ENCODE measurements around the gene LHFPL3.

DNA sequence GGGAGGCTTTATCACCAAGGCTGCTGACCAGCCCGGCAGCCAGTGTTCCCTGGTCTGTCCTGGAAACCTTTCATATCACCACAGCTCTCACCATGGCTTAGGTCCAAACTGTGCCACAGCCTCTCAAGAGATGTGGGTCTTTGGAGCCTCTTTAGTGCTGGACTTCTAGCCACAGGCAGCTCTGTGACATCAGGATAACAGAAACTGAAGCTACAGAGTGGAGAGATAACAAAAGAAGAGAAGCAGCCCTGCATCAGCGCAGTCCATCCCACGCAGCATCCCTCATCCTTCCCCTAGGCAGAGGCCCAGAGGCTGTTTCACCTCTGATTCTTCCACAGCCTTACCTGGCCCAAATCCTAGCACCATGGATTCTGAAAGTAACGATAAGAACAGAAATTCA, 497.7 kb downstream of the LHFPL3 start:
- TF ChIP-seq, protein P1, sequence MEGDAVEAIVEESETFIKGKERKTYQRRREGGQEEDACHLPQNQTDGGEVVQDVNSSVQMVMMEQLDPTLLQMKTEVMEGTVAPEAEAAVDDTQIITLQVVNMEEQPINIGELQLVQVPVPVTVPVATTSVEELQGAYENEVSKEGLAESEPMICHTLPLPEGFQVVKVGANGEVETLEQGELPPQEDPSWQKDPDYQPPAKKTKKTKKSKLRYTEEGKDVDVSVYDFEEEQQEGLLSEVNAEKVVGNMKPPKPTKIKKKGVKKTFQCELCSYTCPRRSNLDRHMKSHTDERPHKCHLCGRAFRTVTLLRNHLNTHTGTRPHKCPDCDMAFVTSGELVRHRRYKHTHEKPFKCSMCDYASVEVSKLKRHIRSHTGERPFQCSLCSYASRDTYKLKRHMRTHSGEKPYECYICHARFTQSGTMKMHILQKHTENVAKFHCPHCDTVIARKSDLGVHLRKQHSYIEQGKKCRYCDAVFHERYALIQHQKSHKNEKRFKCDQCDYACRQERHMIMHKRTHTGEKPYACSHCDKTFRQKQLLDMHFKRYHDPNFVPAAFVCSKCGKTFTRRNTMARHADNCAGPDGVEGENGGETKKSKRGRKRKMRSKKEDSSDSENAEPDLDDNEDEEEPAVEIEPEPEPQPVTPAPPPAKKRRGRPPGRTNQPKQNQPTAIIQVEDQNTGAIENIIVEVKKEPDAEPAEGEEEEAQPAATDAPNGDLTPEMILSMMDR (conservative IDR thresholded peaks at IDR 0.05; ENCODE audit: low read depth, low read length), result no peak
- TF ChIP-seq EZH2 (IDR thresholded peaks at IDR 0.05; ENCODE audit: borderline replicate concordance, low read depth, low read length, poor library complexity, severe bottlenecking), result no peak

Measured in A673 (cell line).